ENCODE data around the gene STKLD1.

The STKLD1 gene

GRCh38 chr9:133417541-133418461 lies 41.6 kb downstream of the STKLD1 start, which contains the start of gene REXO4:
REXO4 (minus strand) TSS chr9:133418010; CDS start chr9:133417844, 166 bp downstream.
- ChIA-PET CTCF (interaction anchor here (1.0 to 3.4 kb wide), 4 partner anchors 13 to 39 kb away, joined by 3 to 31 read pairs (median 4); no protein-coding TSS in a partner anchor), POLR2A (interaction anchor here (0.6 to 1.3 kb wide), 2 partner anchors 26 to 61 kb away, joined by 3 to 4 read pairs; no protein-coding TSS in a partner anchor)
- no peak for TF ChIP-seq CTCF (IDR thresholded peaks at IDR 0.05; ENCODE audit: insufficient read depth, low read length, missing control alignments)
- peak within 1 kb of the TSS; percentile 86 for H3K4me3 ChIP-seq (ENCODE audit: low read depth, low read length)
- DNase-seq (ENCODE audit: low read depth, low spot score), result peak; percentile 24

- POLR2A ChIA-PET, result interaction anchor here (1.3 kb wide), 2 partner anchors 25 to 40 kb away, joined by 4 read pairs; partner anchors contain the start of gene CACFD1
- CTCF ChIA-PET, result interaction anchor here (0.7 kb wide), 1 partner anchor 13 kb away, joined by 3 read pairs; no protein-coding TSS in a partner anchor
- no peak overlapping the region for H3K4me3 ChIP-seq (ENCODE audit: low read depth, low read length)
- no peak for DNase-seq (ENCODE audit: low read depth, low spot score)
- TF ChIP-seq CTCF (IDR thresholded peaks at IDR 0.05; ENCODE audit: insufficient read depth, low read length, missing control alignments), result no peak
Measured at GRCh38 chr9:133419005-133419404, 42.8 kb downstream of the STKLD1 start.

DNA sequence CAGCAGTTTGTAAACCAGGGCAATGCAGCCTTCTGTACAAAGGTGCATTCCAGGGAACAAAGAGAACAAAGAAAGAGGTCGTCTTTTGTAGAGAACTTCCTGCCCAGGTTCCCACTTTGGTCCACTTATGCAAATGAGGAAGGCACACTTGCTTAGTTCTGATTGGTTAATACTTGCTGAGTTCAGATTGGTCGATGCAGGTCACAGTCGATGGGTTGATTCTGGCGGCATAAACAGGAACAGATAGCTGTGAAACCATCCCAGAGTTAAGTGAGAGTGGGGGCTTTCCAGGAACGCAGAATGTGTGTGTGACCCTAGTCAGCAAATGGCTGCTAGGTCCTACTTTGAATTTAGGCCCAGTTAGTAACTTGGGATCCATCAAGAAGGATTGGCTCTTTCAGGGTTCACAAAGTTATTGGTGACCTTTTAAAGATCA lies 44.2 kb downstream of the STKLD1 start:
- no peak for DNase-seq (ENCODE audit: low read depth, low spot score)
- H3K4me3 ChIP-seq (ENCODE audit: low read depth, low read length), result no peak overlapping the region
- CTCF ChIA-PET, result interaction anchor here (0.6 kb wide), 1 partner anchor 22 kb away, joined by 3 read pairs; no protein-coding TSS in a partner anchor
- POLR2A ChIA-PET, result no interaction called here
- no peak for TF ChIP-seq CTCF (IDR thresholded peaks at IDR 0.05; ENCODE audit: insufficient read depth, low read length, missing control alignments)

DNA sequence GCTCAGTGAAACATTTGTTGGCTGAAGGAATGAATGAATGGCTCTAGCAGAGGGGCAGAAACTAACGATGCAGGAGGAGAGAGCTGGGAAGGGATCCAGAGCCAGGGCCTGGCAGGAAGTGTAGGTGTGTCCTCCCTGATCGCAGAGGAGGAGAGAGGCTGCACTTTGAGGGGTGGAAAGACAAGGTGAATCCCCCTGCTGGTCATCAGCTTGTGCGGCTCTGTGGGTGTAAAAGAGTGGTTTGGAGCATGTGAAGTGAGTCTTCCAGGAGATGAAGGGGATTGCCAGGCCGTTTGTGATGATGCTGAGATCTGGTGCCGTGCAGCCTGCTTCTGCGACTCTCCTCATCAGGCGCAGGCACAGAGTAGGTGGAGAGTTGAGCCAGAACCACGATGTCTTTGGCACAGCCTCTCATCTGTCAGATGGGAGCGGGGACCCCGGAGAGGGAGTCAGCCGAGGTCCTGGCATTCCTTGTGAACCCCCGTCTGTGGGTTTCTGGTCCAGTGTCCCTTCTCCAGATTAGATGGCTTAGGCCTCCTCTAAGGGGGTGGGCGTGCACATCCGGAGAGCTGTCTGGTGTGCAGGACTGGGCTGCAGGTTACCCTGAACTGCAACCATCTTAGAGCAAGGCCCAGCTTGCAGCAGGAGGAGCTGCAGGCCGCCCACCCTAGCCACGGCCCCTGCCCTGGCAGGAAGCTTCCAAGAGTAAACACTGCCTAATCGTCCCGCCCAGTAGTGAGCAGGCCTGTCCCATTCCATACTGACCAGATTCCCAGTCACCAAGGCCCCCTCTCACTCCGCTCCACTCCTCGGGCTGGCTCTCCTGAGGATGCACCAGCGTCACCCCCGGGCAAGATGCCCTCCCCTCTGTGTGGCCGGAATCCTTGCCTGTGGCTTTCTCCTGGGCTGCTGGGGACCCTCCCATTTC lies 45.7 kb downstream of the STKLD1 start, which contains the start of gene ADAMTS13:
Gene ADAMTS13, plus strand, starts transcription at position 753 of the 928 bp plus-strand sequence. Its CDS starts 77 bp downstream, at position 830.
- no peak within 1 kb of the TSS for H3K4me3 ChIP-seq (ENCODE audit: low read depth, low read length)
- DNase-seq (ENCODE audit: low read depth, low spot score), result no peak
- POLR2A ChIA-PET, result no interaction called here
- peak; percentile 17 for TF ChIP-seq CTCF (IDR thresholded peaks at IDR 0.05; ENCODE audit: insufficient read depth, low read length, missing control alignments)
- CTCF ChIA-PET, result no interaction called here

GRCh38 chr9:133423216-133423615 lies 47.0 kb downstream of the STKLD1 start:
- no peak for DNase-seq (ENCODE audit: low read depth, low spot score)
- TF ChIP-seq CTCF (IDR thresholded peaks at IDR 0.05; ENCODE audit: insufficient read depth, low read length, missing control alignments), result no peak
- no peak overlapping the region for H3K4me3 ChIP-seq (ENCODE audit: low read depth, low read length)
- ChIA-PET CTCF (no interaction called here), POLR2A (no interaction called here)

Data from AG04449 (cell line).